Brain microvascular endothelial cell (primary cell): ENCODE measurements around the gene PSTPIP1.

Experiments
- DNase-seq: peaks from one replicate; pipeline ENCODE4 v3.0.0-alpha.2; 2020
- H3K27ac ChIP-seq: fragments of 250-450 bp; sonication (Bioruptor Pico); 2 replicates; pipeline ENCODE4 v1.5.1; 2020; ENCODE audit warnings: mild to moderate bottlenecking, moderate library complexity
- H3K27me3 ChIP-seq: fragments of 250-450 bp; sonication (Bioruptor Pico); replicated peaks from 2 replicates; pipeline ENCODE4 v1.5.1; 2020; ENCODE audit warnings: mild to moderate bottlenecking
- H3K36me3 ChIP-seq: fragments of 250-450 bp; sonication (Bioruptor Pico); replicated peaks from 2 replicates; pipeline ENCODE4 v1.5.1; 2020; ENCODE audit warnings: mild to moderate bottlenecking
- H3K4me3 ChIP-seq: 2 replicates; pipeline ENCODE4 v1.5.1; 2011; ENCODE audit warnings: low read depth, mild to moderate bottlenecking, control low read depth, low read length, moderate library complexity
- CTCF ChIP-seq: IDR thresholded peaks from 2 replicates; pipeline ENCODE4 v1.5.1; 2011; ENCODE audit warnings: low read depth, mild to moderate bottlenecking, moderate library complexity, low read length, control low read depth, inconsistent platforms; ENCODE audit errors: missing control alignments
- in situ Hi-C: cut with HindIII; loops from 2 replicates; pipeline ENCODE4 v1.10.0; 2017; ENCODE audit warnings: low sequenced_read_pairs, low pct_ligation_motif_present

PSTPIP1 gene

DNA sequence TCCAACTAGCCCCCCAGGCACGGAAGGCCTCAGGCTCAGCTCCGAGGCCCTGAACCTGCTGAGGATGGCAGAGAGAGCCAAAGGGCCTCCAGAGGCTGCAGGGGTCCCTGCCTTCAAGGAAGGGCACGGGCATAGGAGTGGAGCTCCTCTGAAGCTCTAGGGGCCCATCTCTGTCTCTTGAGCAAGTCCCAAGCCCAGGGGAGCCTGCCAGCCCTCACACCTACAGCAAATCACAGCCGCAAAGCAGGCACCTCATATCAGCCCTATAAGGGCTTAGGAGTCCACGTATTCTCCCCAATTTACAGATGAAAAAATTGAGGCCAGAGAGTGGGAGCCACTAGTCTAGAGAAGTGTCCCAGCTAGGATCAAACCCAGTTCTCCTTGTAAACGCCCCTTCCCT is 14.2 kb downstream of the PSTPIP1 start:
- Histone ChIP-seq H3K27me3 (no peaks in the 10 kb centered on the region), H3K36me3 (no peaks in the 10 kb centered on the region), H3K4me3 (no peak overlapping the region), H3K27ac (no peak overlapping the region)
- in situ Hi-C loops, result no loop called here
- TF ChIP-seq CTCF, result no peak
- no peak for DNase-seq

- in situ Hi-C loops, result no loop called here
These were observed 14.9 kb downstream of the PSTPIP1 start for GRCh38 chr15:77009646-77010311.

GRCh38 chr15:77010312-77010686 is 15.4 kb downstream of the PSTPIP1 start:
- TF ChIP-seq CTCF, result no peak
- in situ Hi-C loops, result no loop called here
- no peak overlapping the region for H3K27ac ChIP-seq
- no peaks in the 10 kb centered on the region for H3K27me3 ChIP-seq
- H3K36me3 ChIP-seq, result no peaks in the 10 kb centered on the region
- no peak for DNase-seq
- no peak overlapping the region for H3K4me3 ChIP-seq

More at GRCh38 chr15:77009646-77010311, 14.9 kb downstream of the PSTPIP1 start:
- no peaks in the 10 kb centered on the region for H3K36me3 ChIP-seq
- DNase-seq, result no peak
- no peak overlapping the region for H3K27ac ChIP-seq
- TF ChIP-seq CTCF, result no peak
- no peaks in the 10 kb centered on the region for H3K27me3 ChIP-seq
- H3K4me3 ChIP-seq, result no peak overlapping the region

GRCh38 chr15:77010857-77011256 is 15.9 kb downstream of the PSTPIP1 start:
- Histone ChIP-seq H3K27ac (no peak overlapping the region), H3K36me3 (no peaks in the 10 kb centered on the region), H3K4me3 (no peak overlapping the region), H3K27me3 (no peaks in the 10 kb centered on the region)
- TF ChIP-seq CTCF, result no peak
- DNase-seq, result no peak
- in situ Hi-C loops, result no loop called here

DNA sequence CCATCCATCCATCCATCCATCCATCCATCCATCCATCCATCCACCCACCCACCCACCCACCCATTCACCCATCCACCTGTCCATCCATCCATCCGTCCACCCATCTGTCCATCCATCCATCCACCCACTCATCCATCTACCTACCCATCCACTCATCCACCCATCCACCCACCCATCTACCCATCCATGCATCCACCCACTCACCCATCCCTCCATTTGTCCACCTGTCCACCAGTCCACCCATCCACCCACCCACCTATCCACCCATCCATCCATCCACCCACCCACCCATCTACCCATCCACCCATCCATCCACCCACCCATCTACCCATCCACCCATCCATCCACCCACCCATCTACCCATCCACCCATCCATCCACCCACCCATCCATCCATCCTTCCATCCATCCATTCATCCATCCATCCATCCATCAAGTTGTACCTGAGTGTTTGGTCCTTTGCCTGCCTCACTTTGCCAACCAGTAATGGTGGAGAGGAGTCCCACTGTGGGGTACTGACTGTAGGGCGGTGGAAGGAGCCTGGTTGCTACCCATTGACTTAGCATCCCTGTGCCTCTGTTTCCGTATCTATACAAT is 17.3 kb downstream of the PSTPIP1 start:
- TF ChIP-seq CTCF, result no peak
- H3K27ac ChIP-seq, result no peak overlapping the region
- in situ Hi-C loops, result no loop called here
- H3K27me3 ChIP-seq, result no peaks in the 10 kb centered on the region
- no peaks in the 10 kb centered on the region for H3K36me3 ChIP-seq
- no peak for DNase-seq
- H3K4me3 ChIP-seq, result no peak overlapping the region

DNA sequence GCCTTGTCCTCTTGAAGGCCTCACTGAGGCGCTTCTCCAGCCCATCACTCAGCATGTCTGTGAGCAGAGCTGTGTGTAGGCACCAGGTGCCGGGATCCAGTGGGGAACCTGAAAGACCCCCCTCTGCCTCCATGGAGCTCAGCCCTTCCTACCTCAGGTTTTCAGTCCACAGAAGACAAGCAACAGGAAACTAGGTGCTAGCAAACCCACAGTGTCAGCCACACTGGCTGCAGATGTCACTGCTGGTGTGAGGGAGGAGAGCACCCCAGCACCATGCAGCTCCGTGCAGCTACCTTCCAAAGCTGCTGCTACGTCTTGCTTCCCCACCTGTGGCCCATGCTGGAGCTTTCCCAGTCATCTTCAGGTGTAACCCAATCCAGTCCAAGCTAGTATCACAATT is 17.9 kb downstream of the PSTPIP1 start:
- Histone ChIP-seq H3K36me3 (no peaks in the 10 kb centered on the region), H3K27me3 (no peaks in the 10 kb centered on the region), H3K27ac (no peak overlapping the region), H3K4me3 (no peak overlapping the region)
- in situ Hi-C loops, result no loop called here
- DNase-seq, result no peak
- TF ChIP-seq CTCF, result no peak
